Measurements from ENCODE around the gene SBK3.
"Not testable (repeated sequence)": the region's sequence is repeated elsewhere in the genome, so short reads cannot be mapped to it uniquely, and the experiment has no call there.

Gene SBK3

GRCh38 chr19:55545443-55545842 is at the start of gene SBK3:
Gene SBK3 (minus strand): TSS chr19:55545543. CDS start chr19:55545543, 0 bp downstream.
- no peak for DNase-seq

- DNase-seq, result no peak
These were observed 47.9 kb upstream of the SBK3 start for GRCh38 chr19:55593096-55593772.

- DNase-seq, result no peak
These were observed 47.2 kb upstream of the SBK3 start for GRCh38 chr19:55592391-55593090.

- DNase-seq, result no peak
These were observed 46.2 kb upstream of the SBK3 start for GRCh38 chr19:55591555-55591954.

GRCh38 chr19:55590617-55591016 is 45.3 kb upstream of the SBK3 start:
- no peak for DNase-seq

GRCh38 chr19:55590109-55590508 is 44.8 kb upstream of the SBK3 start:
- no peak for DNase-seq

- no peak for DNase-seq
These were observed 43.4 kb upstream of the SBK3 start for GRCh38 chr19:55588738-55589137.

GRCh38 chr19:55586976-55587668 is 41.8 kb upstream of the SBK3 start:
- peak; percentile 91 for DNase-seq

- DNase-seq, result peak; percentile 12
These were observed 40.5 kb upstream of the SBK3 start for GRCh38 chr19:55585658-55586339.

GRCh38 chr19:55584871-55585270 is 39.5 kb upstream of the SBK3 start:
- DNase-seq, result no peak

GRCh38 chr19:55583897-55584296 is 38.6 kb upstream of the SBK3 start:
- DNase-seq, result not testable (repeated sequence)

GRCh38 chr19:55582284-55582683 is 36.9 kb upstream of the SBK3 start:
- DNase-seq, result not testable (repeated sequence)

- no peak for DNase-seq
These were observed 36.5 kb upstream of the SBK3 start for GRCh38 chr19:55581823-55582223.

GRCh38 chr19:55581145-55581822 is 35.9 kb upstream of the SBK3 start:
- DNase-seq, result no peak

- peak; percentile 72 for DNase-seq
These were observed 35.3 kb upstream of the SBK3 start, which contains the start of gene ZNF579 for GRCh38 chr19:55580628-55581144. Gene ZNF579 (minus strand): TSS chr19:55580848. CDS start chr19:55579639, 1,209 bp downstream.

- no peak for DNase-seq
These were observed 34.7 kb upstream of the SBK3 start for GRCh38 chr19:55579766-55580621.

- DNase-seq, result no peak
These were observed 33.7 kb upstream of the SBK3 start for GRCh38 chr19:55578761-55579747.

- DNase-seq, result no peak
These were observed 32.9 kb upstream of the SBK3 start for GRCh38 chr19:55578031-55578760.

- no peak for DNase-seq
These were observed 31.4 kb upstream of the SBK3 start for GRCh38 chr19:55576746-55577145.

Data from CD4-positive, alpha-beta T cell treated with Interleukin-4 for 4 hours (primary cell).